Osteoblast (primary cell): ENCODE data around the gene WDR7. TPM values are rescaled to one million over a fixed set of nuclear protein-coding genes. Genes with fewer than 3 reads are reported as not detected.

Experiments used
- DNase-seq: peaks from one replicate; pipeline ENCODE4 v3.0.0; 2011; ENCODE audit warnings: low spot score, mixed read lengths; ENCODE audit not compliant: insufficient read length; ENCODE audit errors: missing footprints
- H2AFZ ChIP-seq: 2 replicates; pipeline ENCODE4 v1.6.0; 2011; ENCODE audit warnings: mild to moderate bottlenecking, low read length
- H3K27ac ChIP-seq: 2 replicates; pipeline ENCODE4 v1.5.1; 2011; ENCODE audit warnings: mild to moderate bottlenecking, low read depth, low read length, moderate library complexity
- H3K27me3 ChIP-seq: 2 replicates; pipeline ENCODE4 v1.6.0; 2012; ENCODE audit warnings: mild to moderate bottlenecking, control low read depth, inconsistent platforms, low read length, moderate library complexity; ENCODE audit not compliant: insufficient read depth
- H3K36me3 ChIP-seq: 2 replicates; pipeline ENCODE4 v1.5.1; 2011; ENCODE audit warnings: mild to moderate bottlenecking, low read length, control low read depth, moderate library complexity; ENCODE audit not compliant: insufficient read depth
- H3K4me1 ChIP-seq: 2 replicates; pipeline ENCODE4 v1.5.1; 2011; ENCODE audit warnings: mild to moderate bottlenecking, low read length, control low read depth, moderate library complexity; ENCODE audit not compliant: insufficient read depth
- H3K4me2 ChIP-seq: 2 replicates; pipeline ENCODE4 v1.6.0; 2011; ENCODE audit warnings: mild to moderate bottlenecking, low read length; ENCODE audit not compliant: insufficient read depth
- H3K4me3 ChIP-seq: fragments of 200-600 bp; sonication (generic); 3 replicates; pipeline ENCODE4 v1.5.1; 2012; ENCODE audit warnings: mild to moderate bottlenecking, low read length, inconsistent platforms; ENCODE audit not compliant: insufficient read depth
- H3K79me2 ChIP-seq: 2 replicates; pipeline ENCODE4 v1.6.0; 2012; ENCODE audit warnings: mild to moderate bottlenecking, low read length, control low read depth, inconsistent platforms; ENCODE audit not compliant: insufficient read depth
- H3K9me3 ChIP-seq: 2 replicates; pipeline ENCODE4 v1.5.1; 2011; ENCODE audit warnings: low read depth, low read length, control low read depth
- H4K20me1 ChIP-seq: 2 replicates; pipeline ENCODE4 v1.6.0; 2012; ENCODE audit warnings: mild to moderate bottlenecking, low read length, control low read depth; ENCODE audit not compliant: insufficient read depth
- total RNA-seq: library from RNA; depleted of rRNA; stranded (reverse); fragments of >200 nt; gene quantifications from 2 replicates; pipeline ENCODE4 v1.2.3, GENCODE V29; 2012
- TF ChIP-seq, protein P1 (sequence below): IDR thresholded peaks from 2 replicates; pipeline ENCODE4 v1.5.1; 2011; ENCODE audit warnings: mild to moderate bottlenecking, low read depth, low read length, moderate library complexity; ENCODE audit errors: extremely low read depth

The WDR7 gene
- total RNA-seq, 1 donor: 23.2 TPM

DNA sequence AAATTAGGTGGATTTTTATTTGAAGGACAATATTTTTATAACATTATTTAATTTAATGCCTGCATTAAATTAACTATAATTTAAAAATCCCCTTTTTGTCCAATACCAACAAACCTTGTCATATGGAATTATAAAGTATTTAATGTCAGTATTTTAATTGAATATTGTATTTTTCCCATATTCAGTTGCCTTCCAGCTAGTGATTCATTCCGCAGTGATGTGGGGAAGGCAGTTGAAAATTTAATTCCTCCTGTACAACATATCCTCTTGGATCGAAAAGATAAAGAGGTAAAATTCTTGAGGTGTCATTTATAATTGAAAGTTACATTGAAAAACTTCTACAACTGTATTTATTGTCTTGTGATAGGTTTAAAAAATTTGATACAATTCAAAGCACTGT is 40.4 kb downstream of the WDR7 start:
- Histone ChIP-seq H3K4me2 (no peak overlapping the region), H3K9me3 (no peaks in the 10 kb centered on the region), H2AFZ (no peak overlapping the region), H4K20me1 (no peaks in the 10 kb centered on the region), H3K79me2 (no peaks in the 10 kb centered on the region), H3K36me3 (peaks cover 6% of the 10 kb centered on the region), H3K27ac (no peak overlapping the region), H3K4me3 (no peak overlapping the region), H3K27me3 (no peaks in the 10 kb centered on the region), H3K4me1 (no peaks in the 10 kb centered on the region)
- DNase-seq: no peak
- TF ChIP-seq, protein P1, sequence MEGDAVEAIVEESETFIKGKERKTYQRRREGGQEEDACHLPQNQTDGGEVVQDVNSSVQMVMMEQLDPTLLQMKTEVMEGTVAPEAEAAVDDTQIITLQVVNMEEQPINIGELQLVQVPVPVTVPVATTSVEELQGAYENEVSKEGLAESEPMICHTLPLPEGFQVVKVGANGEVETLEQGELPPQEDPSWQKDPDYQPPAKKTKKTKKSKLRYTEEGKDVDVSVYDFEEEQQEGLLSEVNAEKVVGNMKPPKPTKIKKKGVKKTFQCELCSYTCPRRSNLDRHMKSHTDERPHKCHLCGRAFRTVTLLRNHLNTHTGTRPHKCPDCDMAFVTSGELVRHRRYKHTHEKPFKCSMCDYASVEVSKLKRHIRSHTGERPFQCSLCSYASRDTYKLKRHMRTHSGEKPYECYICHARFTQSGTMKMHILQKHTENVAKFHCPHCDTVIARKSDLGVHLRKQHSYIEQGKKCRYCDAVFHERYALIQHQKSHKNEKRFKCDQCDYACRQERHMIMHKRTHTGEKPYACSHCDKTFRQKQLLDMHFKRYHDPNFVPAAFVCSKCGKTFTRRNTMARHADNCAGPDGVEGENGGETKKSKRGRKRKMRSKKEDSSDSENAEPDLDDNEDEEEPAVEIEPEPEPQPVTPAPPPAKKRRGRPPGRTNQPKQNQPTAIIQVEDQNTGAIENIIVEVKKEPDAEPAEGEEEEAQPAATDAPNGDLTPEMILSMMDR: no peak

DNA sequence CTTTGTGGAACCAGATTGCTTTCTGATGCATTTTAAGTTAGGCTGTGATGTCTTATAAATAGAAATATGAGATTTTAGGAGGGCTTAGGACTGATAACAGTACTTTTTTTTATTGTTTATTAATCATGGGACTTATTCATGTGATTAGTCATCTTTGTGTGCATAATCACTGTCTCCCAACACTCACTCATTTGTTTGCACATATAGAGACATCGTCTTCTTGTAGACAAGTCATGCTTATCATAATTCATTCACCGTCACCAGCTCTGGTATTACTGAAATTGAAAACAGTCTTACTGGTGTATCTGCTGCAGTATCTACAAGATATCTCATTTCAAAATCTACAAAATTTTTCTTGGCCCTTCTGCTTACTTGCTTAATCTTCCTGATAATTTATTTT is 45.8 kb downstream of the WDR7 start:
- Histone ChIP-seq H3K36me3 (peaks cover 6% of the 10 kb centered on the region), H3K4me3 (no peak overlapping the region), H3K9me3 (no peaks in the 10 kb centered on the region), H3K27ac (no peak overlapping the region), H3K4me2 (no peak overlapping the region), H3K27me3 (no peaks in the 10 kb centered on the region), H2AFZ (no peak overlapping the region), H4K20me1 (no peaks in the 10 kb centered on the region), H3K4me1 (no peaks in the 10 kb centered on the region), H3K79me2 (no peaks in the 10 kb centered on the region)
- DNase-seq: no peak
- TF ChIP-seq, protein P1: no peak

- Histone ChIP-seq H2AFZ (no peak overlapping the region), H3K9me3 (no peaks in the 10 kb centered on the region), H3K79me2 (no peaks in the 10 kb centered on the region), H3K4me3 (no peak overlapping the region), H3K4me1 (no peaks in the 10 kb centered on the region), H4K20me1 (no peaks in the 10 kb centered on the region), H3K4me2 (no peak overlapping the region), H3K27ac (no peak overlapping the region), H3K27me3 (no peaks in the 10 kb centered on the region), H3K36me3 (no peaks in the 10 kb centered on the region)
- TF ChIP-seq, protein P1: peak; percentile 55
- peak; percentile 81 for DNase-seq
These were observed 51.8 kb downstream of the WDR7 start for GRCh38 chr18:56702946-56703345.

DNA sequence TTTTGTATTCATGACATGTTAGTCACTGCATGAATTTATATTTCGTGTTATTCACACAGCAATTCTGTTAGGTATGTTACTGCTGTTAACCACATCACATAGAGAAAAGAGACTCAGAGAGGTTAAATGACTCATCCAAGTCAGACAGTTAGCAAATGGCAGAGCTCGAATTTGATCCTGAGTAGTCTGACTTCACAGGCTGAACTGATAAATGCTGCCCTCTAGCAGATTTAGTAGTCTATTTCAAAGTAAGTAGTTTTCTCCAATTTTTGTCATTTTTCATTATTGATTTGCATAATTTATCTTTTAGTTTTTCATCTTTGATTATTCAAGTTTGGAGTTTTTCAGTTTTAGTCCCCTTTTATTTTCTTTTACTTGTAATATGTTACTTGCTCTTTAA is 58.3 kb downstream of the WDR7 start:
- H3K9me3 ChIP-seq: no peaks in the 10 kb centered on the region
- H3K27ac ChIP-seq: no peak overlapping the region
- H3K36me3 ChIP-seq: no peaks in the 10 kb centered on the region
- no peaks in the 10 kb centered on the region for H4K20me1 ChIP-seq
- no peaks in the 10 kb centered on the region for H3K4me1 ChIP-seq
- H2AFZ ChIP-seq: no peak overlapping the region
- TF ChIP-seq, protein P1: peak; percentile 53
- H3K27me3 ChIP-seq: no peaks in the 10 kb centered on the region
- no peak overlapping the region for H3K4me3 ChIP-seq
- no peaks in the 10 kb centered on the region for H3K79me2 ChIP-seq
- DNase-seq: peak; percentile 84
- no peak overlapping the region for H3K4me2 ChIP-seq
